ENCODE measurements around the gene RAB11FIP2.
A peak's percentile ranks its signal among the peaks of the same experiment; 100 is the strongest.
"Not testable (repeated sequence)": the region's sequence is repeated elsewhere in the genome, so short reads cannot be mapped to it uniquely, and the experiment has no call there.

Gene RAB11FIP2, protein sequence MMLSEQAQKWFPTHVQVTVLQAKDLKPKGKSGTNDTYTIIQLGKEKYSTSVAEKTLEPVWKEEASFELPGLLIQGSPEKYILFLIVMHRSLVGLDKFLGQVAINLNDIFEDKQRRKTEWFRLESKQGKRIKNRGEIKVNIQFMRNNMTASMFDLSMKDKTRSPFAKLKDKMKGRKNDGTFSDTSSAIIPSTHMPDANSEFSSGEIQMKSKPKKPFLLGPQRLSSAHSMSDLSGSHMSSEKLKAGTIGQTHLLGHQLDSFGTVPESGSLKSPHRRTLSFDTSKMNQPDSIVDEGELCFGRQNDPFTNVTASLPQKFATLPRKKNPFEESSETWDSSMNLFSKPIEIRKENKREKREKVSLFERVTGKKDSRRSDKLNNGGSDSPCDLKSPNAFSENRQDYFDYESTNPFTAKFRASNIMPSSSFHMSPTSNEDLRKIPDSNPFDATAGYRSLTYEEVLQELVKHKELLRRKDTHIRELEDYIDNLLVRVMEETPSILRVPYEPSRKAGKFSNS

DNA sequence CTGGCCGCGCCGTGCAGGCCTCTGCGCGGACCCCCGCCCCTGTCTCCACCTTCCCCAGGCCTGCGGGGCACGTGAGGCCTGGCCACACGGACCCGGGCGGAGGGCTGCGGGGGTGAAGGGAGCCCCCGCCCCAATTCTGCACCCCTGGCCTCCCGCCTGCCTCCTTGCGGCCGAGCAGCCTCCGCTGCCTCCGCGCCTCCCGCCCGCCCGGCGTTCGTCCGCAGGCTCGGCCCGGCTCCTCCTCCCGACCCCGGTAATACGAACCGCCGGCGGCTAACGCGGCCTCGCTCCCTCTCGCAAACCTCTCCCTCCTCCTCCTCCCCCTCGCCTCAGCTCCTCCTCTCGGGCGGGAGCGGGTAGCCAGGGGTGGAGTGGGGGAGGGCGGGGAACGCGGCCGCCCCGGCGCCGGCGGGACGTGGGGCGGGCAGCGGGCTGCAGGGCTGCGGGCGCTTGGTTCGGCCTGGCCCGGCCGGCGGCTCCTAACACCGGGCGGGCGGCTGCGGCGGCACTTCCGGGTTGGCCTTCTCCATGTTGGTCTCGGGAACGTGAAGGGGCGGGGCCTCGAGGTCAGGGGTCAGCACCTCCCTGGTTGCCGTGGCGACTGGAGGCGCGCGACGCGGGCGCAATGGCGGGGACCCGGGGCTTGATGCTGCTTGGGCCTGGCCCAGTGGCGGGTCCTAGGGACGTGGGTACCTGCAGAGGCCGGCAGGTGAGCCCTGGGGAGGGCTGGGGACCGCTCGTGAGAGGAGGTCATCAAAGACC lies at the start of gene RAB11FIP2:
RAB11FIP2 (minus strand) TSS at position 547 of the 762 bp plus-strand sequence. CDS start 778 bp downstream, outside the sequence.
- DNase-seq = peak; percentile 86 to 93

DNA sequence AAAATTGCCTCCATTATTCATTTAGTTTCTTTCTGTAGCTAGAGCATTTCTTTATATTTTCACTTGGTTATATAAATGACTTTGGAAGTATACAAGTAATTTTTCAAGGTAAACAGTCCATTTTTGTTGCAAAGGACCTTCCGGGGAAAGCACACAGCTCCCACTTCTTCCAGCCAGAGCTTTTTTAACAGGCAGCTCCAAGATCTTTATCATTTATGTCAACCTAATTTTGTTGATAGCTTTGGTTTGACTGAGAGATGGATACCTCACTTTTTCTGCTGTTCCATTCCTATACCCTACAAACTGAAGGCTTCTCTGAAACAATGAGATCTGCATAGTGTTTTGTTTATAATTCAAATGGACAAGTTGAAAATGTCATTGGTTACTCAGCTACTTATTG lies 49.3 kb upstream of the RAB11FIP2 start:
- no peak for DNase-seq

DNA sequence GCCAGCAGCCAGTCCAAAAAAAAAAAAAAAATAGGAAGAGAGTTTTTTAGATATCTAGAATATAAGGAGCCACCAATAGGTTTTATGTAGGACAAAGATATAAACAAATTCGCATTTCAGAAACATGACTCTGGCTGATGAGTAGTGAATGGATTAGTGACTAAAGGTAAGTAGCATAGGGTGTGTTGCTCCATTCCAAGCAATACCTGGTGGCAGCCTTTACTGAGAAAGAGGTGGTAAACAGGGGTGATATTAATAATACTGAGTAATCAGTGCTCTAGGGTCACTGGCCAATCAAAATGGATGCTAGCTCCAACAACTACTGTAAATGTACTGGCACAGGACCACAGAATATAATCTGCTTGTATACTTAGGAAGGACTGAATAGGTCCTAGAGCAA lies 45.5 kb upstream of the RAB11FIP2 start:
- no peak for DNase-seq

DNA sequence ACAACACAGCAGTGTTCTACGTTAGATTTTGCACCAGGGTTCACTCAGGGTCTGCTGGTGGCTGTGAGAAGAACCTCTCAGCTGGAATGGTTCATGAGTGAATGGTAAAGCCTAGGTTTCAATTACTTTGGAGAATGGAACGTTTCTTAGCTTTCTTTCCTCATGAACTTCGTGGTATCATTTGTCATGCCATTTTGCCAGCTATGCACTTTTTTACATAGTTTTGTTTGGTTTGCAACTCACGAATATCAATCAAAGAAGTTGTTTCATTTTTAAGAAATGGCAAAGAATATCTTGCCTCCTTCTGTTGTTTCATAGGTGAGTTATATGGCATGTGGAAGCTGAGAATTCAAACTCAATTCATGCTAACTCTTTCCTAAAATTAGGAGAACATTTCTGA lies 34.1 kb upstream of the RAB11FIP2 start:
- DNase-seq = no peak

DNA sequence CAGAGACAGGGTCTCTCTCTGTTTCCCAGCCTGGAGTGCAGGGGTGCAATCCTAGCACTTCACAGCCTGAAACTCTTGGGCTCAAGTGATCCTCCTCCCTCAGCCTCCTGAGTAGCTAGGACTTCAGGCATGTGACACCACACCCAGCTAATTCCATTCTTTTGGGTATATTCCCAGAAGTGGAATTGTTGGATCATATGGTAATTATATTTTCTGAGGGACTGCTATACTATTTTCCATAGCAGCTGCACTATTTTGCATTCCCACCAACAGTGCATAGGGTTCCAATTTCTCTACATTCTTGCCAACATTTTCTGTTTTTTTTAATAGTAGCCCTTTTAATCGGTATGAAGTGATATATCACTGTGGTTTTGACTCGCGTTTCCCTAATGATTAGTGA lies 30.0 kb upstream of the RAB11FIP2 start:
- no peak for DNase-seq

DNA sequence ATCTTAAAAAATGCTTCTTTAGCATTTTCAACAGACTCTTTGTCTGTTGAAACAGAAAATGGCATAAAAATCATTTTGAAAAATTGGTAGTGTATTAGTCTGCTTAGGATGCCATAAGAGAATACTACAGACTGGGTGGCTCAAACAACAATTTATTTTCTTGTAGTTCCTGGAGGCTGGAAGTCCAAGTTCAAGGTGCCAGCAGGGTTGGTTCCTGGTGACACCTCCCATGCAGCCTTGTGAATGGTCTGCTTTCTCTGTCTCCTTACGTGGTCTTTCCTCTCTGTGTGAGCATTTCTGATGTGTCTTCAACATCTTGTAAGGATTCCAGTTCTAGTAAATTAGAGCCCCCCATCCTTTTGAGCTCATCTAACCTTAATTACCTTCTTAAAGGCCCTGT lies 26.1 kb upstream of the RAB11FIP2 start:
- no peak for DNase-seq

DNA sequence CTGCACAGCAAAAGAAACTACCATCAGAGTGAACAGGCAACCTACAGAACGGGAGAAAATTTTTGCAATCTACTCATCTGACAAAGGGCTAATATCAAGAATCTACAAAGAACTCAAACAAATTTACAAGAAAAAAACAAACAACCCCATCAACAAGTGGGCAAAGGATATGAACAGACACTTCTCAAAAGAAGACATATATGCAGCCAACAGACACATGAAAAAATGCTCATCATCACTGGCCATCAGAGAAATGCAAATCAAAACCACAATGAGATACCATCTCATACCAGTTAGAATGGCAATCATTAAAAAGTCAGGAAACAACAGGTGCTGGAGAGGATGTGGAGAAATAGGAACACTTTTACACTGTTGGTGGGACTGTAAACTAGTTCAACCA lies 20.6 kb upstream of the RAB11FIP2 start:
- not testable (repeated sequence) for DNase-seq

DNA sequence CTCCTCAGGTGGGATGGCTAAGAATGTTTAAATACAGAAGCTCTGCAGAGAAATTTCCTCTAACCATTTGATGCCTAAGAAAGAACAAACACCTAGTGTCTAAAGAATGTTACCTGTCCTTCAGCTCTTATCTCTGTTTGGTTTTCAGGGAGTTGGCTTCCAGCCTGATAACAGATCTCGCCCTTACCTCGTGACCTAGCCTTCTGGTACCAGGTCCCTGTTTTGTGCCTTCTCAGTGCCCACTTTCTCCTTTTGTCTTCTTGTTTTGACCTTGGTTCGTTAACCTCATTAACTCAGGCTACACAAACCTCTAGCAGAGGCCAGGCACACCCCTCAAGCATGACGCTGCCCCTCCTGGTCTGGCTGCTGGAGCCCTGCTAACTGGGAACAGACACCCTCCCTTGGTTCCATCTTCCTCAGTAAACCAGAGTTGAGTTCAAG lies 16.1 kb upstream of the RAB11FIP2 start:
- DNase-seq = no peak

DNA sequence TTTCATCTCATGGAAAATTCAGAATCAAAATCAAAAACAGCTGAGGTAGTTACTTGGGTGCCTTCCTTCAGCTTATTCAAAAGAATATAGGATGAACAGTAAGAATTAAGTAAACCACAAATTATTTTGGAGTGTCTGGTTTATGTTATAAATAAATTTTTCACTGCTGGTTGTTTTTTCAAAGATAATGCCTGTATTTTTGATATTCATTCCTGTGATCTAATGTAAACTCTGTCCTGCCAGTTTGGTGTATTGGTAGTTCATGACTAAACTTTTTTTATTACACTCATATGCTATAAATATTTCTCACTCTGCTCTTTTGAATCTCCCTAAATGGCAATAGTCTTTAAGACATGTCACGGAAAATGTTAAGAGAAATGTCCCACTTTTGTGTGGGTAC lies 11.6 kb upstream of the RAB11FIP2 start:
- DNase-seq = no peak

DNA sequence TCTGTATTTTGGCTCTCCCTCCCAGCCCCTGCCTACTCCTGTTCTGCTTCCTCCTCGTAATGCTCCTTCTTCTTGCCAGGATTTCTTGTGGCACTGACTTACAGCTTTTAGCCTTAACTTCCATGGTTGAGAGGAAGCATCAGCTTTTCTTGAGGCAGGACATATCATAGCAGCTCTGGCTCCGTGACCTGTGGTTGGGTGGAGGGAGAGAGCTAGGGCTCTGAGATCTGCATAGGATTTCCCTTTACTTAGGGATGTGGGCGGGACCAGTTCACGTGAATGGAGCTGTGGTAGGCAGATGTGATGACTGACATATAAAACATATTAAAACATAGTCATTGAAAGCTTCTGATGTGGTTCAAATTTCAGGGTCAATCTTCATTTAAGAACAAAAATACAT lies 10.6 kb upstream of the RAB11FIP2 start:
- DNase-seq = no peak

DNA sequence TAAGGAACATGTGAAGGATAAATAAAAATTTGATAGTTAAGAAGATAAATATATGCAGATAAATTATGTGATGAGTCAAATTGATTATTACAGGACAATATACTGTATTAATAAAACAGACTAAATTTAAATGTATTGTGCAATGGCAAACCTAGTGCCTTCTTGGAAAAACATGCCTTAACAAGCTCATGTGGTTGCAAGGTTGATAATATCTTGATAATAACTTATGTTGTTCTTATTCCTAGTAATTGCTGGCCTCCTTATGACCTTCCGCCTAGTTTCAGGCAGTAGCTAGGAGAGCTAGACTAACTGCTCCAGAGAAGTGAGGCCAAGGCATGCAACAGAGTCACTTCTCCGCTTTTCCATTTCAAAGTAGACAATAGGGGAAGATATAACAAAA lies 7.6 kb upstream of the RAB11FIP2 start:
- no peak for DNase-seq

DNA sequence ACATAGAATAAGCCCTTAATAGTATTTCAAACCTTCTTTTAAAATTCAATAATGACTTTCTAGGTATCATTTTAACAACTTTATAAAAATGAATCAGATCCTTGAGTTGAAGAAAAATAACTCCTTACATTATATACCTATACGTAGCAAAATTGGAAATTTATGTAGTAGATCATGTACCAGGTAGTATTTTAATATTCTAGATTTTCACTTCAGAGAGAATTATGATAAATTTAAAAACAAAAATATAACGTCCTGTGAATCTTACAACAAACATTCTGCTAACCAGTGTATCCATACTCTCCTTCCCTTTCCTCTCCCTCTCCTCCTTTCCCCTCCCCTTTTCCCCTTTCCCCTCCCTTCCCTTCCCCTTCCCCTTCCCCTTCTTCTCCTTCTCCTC lies 6.1 kb upstream of the RAB11FIP2 start:
- DNase-seq = no peak

DNA sequence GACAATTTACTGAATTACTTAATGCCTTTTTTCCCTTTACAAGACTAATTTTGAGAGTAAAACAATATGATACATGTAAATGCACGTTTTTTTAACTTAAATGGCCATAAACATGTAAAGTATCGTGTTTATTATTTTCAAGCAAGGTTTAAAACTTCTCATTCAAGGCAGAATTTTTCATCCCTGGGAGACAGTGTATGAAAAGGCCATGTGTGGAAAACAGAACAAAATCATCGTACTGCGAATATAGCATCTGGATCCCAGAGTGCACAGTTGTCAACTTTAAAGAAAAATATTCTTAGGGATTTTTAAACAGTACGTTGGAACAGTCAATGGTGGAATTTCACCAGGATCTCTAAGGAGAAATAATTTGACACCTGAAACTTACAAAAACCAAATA lies 1.1 kb upstream of the RAB11FIP2 start:
- DNase-seq = no peak

DNA sequence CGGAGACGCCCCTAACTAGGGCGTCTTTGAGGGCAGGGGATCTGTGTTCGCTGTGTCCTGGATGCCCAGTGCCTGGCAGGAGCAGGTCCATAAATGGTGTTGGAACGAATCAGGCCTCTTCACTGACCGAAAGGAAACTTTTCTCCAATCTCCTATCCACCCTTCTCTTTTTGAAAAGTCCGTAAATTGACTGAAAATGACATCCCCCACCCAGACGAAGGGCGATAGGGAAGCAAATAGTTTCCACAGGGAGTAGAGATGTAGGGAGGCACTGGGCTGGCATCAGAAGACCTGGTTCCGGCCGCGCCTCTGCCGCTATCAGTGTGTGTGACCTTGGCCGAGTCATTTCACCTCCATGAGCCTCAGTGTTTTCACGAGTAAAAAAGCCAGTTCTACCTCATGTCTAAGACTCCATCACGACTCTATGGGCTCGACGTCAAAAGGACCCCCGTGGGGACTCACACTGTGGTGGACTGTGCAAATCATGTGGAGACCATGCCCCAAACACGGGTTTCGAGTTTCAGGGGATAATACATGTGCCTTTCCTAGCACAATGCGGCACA lies 497 bp upstream of the RAB11FIP2 start:
- no peak for DNase-seq

DNA sequence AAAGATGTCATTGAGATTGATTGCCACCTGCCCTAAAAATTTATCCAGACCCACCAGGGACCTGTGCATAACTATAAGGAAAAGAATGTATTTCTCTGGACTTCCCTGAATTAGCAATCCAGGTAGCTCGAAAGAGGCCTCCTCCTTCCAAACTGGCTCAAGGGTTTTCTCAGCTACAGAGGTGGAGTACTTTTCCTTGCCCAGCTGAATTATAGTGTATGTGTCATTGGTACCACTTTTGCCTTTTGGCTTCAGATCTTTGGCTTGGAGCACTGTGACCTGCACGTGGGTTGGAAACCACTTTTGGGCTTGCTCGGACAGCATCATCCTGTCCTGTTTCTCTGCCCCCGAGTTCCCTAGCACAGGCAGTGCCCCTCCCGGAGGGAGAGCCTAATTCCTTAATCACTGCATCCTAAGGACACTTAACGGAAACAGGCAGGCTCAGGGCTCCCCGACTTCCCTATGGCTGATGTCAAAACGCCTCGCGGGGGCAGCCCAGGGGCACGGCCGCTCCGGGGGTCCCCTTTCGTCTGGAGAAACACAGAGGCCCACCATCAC lies 825 bp downstream of the RAB11FIP2 start:
- DNase-seq = peak; percentile 23 to 32

DNA sequence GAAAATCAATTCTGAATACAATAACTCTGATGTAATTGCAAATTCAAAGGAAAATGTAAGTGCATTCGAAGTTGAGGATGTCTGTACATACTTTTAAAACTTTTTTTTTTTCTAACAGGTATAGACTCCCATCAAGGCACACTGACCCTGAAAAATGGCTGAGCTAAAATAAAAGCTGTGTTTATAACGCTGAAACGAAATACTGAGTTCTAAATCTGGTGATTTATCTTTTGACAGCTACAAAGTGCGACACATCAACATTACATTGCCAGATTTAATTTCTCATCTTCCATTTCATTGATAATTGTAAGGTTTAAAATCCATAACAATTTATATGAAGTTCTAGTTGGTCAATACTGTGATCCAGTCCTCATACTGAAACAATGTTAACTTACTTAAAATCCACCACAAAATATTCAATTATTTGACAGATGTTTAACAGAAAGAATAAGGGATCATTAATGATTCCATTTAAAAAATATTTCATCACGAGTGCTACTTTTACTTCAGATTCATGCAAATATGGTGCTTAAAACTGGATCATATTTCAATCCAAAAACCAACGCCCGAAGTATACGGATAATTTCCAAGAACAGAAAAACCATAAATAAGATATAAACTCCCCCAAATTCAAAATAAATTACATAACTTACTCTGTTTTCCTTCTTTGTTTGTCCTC lies 1.4 kb downstream of the RAB11FIP2 start:
- no peak for DNase-seq

DNA sequence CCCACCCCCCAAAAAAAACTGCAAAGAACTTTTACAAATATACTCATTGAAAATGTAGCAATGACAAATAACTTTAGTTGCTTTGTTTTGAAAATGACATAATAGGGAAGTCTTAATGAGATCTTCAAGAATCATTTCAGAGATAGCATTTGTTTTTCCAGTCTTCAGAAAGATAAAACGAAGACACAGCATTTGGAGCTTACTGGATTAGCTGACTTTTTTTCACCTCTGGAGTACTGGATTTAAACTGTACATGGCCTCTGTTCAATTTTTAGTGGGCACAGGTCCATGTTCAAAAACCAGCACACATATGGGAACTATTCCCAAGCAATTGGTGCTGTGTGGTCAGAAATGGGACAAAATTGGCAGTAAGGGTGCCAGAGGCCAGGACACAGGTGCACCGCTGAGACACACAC lies 3.9 kb downstream of the RAB11FIP2 start:
- no peak for DNase-seq

DNA sequence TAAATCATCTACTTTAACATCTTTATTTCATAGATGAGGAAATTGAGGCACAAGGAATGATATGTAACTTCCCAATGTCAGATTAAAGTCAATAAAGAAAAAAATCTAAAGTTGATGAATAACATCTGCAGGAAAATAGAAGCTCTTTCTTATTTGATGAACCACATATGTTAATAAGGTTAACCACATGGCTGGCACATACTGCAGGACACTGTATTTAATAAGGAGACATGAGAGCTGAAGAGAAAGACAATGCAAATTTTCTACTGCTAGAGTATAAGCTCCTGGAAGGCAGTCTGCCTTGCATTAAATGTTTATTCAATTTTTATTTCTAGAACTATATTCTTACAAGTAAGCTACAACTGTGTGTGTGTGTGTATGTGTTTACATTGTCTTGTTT lies 4.4 kb downstream of the RAB11FIP2 start:
- no peak for DNase-seq

DNA sequence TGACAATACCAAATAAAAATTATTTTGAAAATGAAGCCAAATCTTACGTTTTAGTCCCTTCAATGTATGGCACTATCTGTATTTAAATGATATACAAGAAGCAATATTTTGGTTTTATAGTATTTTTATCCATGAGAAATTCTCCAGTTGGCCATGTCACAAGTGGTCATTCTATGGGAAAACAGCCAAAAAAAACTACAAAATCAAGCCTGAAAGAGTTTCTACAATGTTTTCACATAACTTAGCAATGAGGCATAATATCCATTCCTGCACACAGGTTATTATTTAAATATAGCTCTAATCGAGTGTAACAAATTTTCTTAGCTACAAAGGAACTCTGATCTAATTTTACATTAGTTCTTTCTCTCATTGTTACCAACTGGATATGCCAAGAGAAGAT lies 5.4 kb downstream of the RAB11FIP2 start:
- no peak for DNase-seq

DNA sequence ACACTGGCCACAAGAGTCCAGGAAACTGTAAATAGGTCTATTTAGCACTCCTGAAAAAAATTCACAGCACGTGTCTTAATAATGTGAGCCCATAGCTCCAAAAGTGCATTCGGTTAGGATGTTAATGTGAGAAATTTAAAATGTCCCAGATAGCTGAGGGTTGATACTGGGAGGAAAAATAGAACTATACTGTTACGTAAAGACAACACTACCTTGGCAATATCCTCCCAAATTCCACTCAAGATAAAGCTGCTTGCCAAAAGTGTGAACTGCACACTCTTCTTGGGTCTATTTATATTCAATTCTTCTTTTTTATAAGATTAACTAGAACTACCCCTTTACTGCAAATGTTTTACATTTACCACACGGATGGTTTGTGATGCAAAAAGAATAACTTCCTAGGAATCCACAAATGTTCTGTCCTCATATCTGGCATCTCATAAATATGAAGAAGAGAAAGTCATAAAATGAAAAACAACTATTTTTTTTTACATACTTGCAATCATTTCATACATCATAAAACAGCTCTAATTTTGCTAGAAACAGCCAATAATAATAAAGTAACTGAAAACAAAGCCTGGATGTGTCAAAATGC lies 10.4 kb downstream of the RAB11FIP2 start:
- no peak for DNase-seq

DNA sequence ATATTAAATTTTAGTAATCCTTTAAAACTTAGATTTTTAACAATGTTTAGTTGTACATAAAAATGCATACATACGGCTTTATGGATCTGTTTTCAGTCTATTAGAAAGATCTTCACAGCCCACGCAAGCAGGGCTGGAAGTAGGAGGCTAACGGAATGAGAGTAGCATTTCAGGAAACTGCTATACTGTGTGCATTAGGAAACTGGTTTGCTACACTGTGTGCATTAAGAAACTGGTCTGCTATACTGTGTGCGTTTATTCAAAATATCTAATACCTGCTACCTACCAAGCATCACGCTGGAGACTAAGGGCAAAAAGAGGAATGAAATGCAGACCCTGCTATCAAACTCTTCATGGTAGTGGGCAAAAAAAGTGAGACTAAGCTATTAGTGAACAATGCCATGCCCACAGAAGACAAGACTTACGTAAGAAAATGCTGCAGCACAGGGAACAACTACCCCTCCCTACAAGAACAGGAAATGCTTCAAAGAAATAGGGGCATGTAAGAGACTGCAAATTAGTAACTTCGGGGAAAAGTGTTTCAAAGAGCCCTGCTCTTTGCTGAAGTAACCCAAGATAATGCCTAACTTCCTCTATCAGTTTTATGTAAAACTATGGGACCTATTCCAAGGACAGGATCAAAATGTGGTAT lies 11.3 kb downstream of the RAB11FIP2 start:
- DNase-seq = peak; percentile 46 to 53

DNA sequence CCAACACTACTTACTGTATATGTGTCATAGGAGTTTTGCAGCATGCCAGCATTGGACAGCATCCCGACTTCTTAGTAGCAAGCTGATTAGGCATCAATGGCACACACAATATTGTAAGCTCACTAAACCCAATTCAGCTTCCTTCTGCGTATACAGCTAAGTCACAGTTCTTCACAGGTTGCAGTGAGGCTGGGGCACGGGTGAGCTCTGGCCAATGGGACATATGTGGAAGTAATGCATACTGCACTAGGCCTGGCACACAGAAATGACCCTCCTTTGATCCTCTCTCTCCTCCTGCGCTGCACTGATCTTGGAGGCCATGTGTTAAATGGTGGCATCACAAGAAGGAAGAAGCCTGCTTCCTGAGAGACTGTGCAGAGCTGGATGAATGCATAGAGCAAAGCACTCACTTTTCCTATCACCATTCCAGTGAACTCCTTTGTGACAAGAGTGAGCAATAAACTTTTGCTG lies 11.9 kb downstream of the RAB11FIP2 start:
- DNase-seq = peak in 1 of 2 donors; percentile 13

Measured in inflammatory macrophage treated with lipopolysaccharide for 1 hour (primary cell).